OCI-LY7 (cell line): ENCODE measurements around the gene SMURF2. TPM values are rescaled to one million over a fixed set of nuclear protein-coding genes. Genes with fewer than 3 reads are reported as not detected.
"Not testable (repeated sequence)": the region's sequence is repeated elsewhere in the genome, so short reads cannot be mapped to it uniquely, and the experiment has no call there.

ENCODE experiments used
- BruUV-seq: library from RNA; stranded (reverse); fragments of 400-500 nt; replicated peaks from 2 replicates; lab custom pipeline; 2021; lab: Mats Ljungman, UMichigan
- CTCF ChIA-PET: fragments of 300-600 bp; sonication (Branson Sonifier 250); formaldehyde crosslinking; loops from one replicate; lab custom pipeline; 2022; ENCODE audit warnings: antibody characterized with exemption; ENCODE audit not compliant: unreplicated experiment; lab: Charles Lee
- POLR2A ChIA-PET: fragments of 300-600 bp; sonication (Branson Sonifier 250); formaldehyde crosslinking; loops from one replicate; lab custom pipeline; 2022; ENCODE audit warnings: antibody characterized with exemption; lab: Charles Lee
- DNase-seq: peaks from one replicate; pipeline ENCODE4 v3.0.0-alpha.2; 2015; ENCODE audit warnings: low spot score
- H2AFZ ChIP-seq: fragments of 200-600 bp; sonication (generic), shearing (Covaris generic); 2 replicates; pipeline ENCODE4 v1.6.1; 2014; ENCODE audit warnings: mild to moderate bottlenecking, antibody characterized with exemption, low read length, moderate library complexity
- H3K27ac ChIP-seq: fragments of 200-600 bp; sonication (generic); 2 replicates; pipeline ENCODE4 v1.5.1; 2014; ENCODE audit warnings: mixed run types, low read depth, mild to moderate bottlenecking, moderate library complexity, low read length, inconsistent platforms; ENCODE audit not compliant: poor library complexity, severe bottlenecking
- H3K36me3 ChIP-seq: fragments of 200-600 bp; sonication (generic); 2 replicates; pipeline ENCODE4 v1.6.1; 2014; ENCODE audit warnings: mild to moderate bottlenecking, antibody characterized with exemption, low read length, moderate library complexity, mixed read lengths; ENCODE audit not compliant: insufficient read depth
- H3K4me1 ChIP-seq: fragments of 200-600 bp; sonication (generic); 2 replicates; pipeline ENCODE4 v1.5.1; 2014; ENCODE audit warnings: mild to moderate bottlenecking, low read length; ENCODE audit not compliant: insufficient read depth, poor library complexity, severe bottlenecking
- H3K4me2 ChIP-seq: fragments of 200-600 bp; sonication (generic); 2 replicates; pipeline ENCODE4 v1.6.1; 2014; ENCODE audit warnings: mild to moderate bottlenecking, low read length
- H3K4me3 ChIP-seq: fragments of 200-600 bp; sonication (generic); 2 replicates; pipeline ENCODE4 v1.5.1; 2014; ENCODE audit warnings: mild to moderate bottlenecking, low read depth, low read length; ENCODE audit not compliant: poor library complexity, severe bottlenecking
- H3K79me2 ChIP-seq: fragments of 200-600 bp; sonication (generic); 2 replicates; pipeline ENCODE4 v1.6.1; 2016; ENCODE audit warnings: low read depth, mild to moderate bottlenecking, low read length, moderate library complexity, mixed read lengths; ENCODE audit not compliant: insufficient read depth
- H3K9me2 ChIP-seq: fragments of 200-600 bp; sonication (generic); 2 replicates; pipeline ENCODE4 v1.6.1; 2016; ENCODE audit warnings: mild to moderate bottlenecking, low read length, mixed read lengths; ENCODE audit not compliant: insufficient read depth
- H3K9me3 ChIP-seq: fragments of 200-600 bp; sonication (generic); 2 replicates; pipeline ENCODE4 v1.6.1; 2014; ENCODE audit warnings: mild to moderate bottlenecking, mixed run types, low read length, mixed read lengths
- H4K20me1 ChIP-seq: fragments of 200-600 bp; sonication (generic); 2 replicates; pipeline ENCODE4 v1.6.1; 2014; ENCODE audit warnings: mild to moderate bottlenecking, antibody characterized with exemption, low read length, moderate library complexity, mixed read lengths; ENCODE audit not compliant: insufficient read depth
- EZH2phosphoT487 ChIP-seq: fragments of 200-600 bp; sonication (generic); IDR thresholded peaks from 2 replicates; pipeline ENCODE4 v1.6.1; 2018; ENCODE audit warnings: low read depth, borderline replicate concordance, mild to moderate bottlenecking, mixed run types, antibody characterized with exemption, low read length, moderate library complexity, mixed read lengths
- intact Hi-C: fragments of 100-400 bp; cut with micrococcal nuclease; formaldehyde crosslinking; loops from one replicate; pipeline ENCODE4 v1.10.0; 2022; ENCODE audit not compliant: unreplicated experiment
- total RNA-seq, 2 experiments: library from RNA; depleted of rRNA in 1 of 2; stranded (reverse); fragments of >200 nt in 1 of 2; shearing (Covaris generic) in 1 of 2; gene quantifications; 2 replicates each; pipeline ENCODE4 v1.2.3, GENCODE V29; 2014 to 2022
- TF ChIP-seq, protein P1 (sequence below): fragments of 200-600 bp; sonication (generic); conservative IDR thresholded peaks from 2 replicates; pipeline ENCODE4 v1.5.1; 2014; ENCODE audit warnings: mild to moderate bottlenecking, antibody characterized with exemption, low read length, moderate library complexity, mixed read lengths

The SMURF2 gene
- total RNA-seq, 2 experiments from 2014 or later, result 15.6 to 20.8 TPM

DNA sequence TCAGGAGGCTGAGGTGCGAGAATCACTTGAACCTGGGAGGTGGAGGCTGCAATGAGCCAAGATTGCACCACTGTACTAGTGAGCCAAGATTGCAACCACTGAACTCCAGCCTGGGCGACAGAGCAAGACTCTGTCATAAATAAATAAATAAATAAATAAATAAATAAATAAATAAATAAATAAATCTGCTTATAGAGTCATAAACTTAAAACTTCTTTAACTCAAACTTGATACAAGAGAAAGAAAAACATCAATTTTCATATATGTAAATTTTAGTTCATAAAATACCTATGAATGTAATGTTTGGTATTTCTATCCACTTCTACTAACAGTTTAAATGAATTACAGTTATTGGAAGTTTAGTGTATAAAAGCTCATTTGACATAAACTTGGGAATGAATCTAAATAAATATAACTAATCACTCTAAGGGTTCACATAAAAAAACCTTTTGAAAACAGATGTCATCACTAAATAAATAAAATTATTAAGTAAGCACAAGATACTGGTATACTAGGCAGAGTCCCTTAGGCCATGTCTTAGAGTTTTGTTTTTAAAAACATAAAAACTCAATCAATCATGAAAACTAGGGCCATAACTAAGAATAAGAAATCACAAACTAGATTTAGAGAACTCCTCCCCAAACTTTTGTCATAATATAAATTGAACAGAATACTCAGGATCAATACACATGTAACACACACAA, 54.1 kb downstream of the SMURF2 start:
- Histone ChIP-seq H3K79me2 (peaks cover 13% of the 10 kb centered on the region; the same call in 1 of the 2 replicates), H3K27ac (no peak overlapping the region), H3K36me3 (no peaks in the 10 kb centered on the region), H3K9me2 (no peaks in the 10 kb centered on the region), H3K4me3 (no peak overlapping the region), H3K4me2 (no peak overlapping the region), H2AFZ (no peak overlapping the region), H3K4me1 (no peaks in the 10 kb centered on the region), H3K9me3 (no peaks in the 10 kb centered on the region), H4K20me1 (peaks cover 7% of the 10 kb centered on the region)
- intact Hi-C loops, result no loop called here
- ChIA-PET CTCF (no interaction called here), POLR2A (interaction anchor here (0.6 kb wide), 1 partner anchor 1020 kb away, joined by 4 read pairs; no protein-coding TSS in a partner anchor)
- no TSS peak for BruUV-seq
- DNase-seq, result no peak
- TF ChIP-seq, protein P1, sequence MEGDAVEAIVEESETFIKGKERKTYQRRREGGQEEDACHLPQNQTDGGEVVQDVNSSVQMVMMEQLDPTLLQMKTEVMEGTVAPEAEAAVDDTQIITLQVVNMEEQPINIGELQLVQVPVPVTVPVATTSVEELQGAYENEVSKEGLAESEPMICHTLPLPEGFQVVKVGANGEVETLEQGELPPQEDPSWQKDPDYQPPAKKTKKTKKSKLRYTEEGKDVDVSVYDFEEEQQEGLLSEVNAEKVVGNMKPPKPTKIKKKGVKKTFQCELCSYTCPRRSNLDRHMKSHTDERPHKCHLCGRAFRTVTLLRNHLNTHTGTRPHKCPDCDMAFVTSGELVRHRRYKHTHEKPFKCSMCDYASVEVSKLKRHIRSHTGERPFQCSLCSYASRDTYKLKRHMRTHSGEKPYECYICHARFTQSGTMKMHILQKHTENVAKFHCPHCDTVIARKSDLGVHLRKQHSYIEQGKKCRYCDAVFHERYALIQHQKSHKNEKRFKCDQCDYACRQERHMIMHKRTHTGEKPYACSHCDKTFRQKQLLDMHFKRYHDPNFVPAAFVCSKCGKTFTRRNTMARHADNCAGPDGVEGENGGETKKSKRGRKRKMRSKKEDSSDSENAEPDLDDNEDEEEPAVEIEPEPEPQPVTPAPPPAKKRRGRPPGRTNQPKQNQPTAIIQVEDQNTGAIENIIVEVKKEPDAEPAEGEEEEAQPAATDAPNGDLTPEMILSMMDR, result no peak
- TF ChIP-seq EZH2phosphoT487, result no peak

DNA sequence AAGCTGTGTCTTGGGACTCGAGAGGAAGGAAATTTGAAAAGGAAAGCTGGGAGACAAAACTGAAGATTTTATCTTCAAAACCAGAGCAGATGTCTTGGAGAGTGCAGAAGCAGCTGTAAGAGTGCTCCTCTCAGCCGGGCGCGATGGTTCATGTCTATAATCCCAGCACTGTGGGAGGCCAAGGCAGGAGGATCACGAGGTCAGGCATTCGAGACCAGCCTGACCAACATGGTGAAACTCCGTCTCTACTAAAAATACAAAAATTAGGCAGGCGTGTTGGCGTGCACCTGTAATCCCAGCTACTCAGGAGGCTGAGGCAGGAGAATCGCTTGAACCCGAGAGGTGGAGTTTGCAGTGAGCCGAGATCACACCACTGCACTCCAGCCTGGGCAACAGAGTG, 57.6 kb downstream of the SMURF2 start:
- H3K9me2 ChIP-seq, H2AFZ ChIP-seq, H3K4me1 ChIP-seq, H4K20me1 ChIP-seq, H3K36me3 ChIP-seq, CTCF ChIA-PET, H3K4me2 ChIP-seq, H3K27ac ChIP-seq, BruUV-seq, DNase-seq, intact Hi-C loops, H3K9me3 ChIP-seq, H3K4me3 ChIP-seq: not testable (repeated sequence)
- peaks cover 13% of the 10 kb centered on the region; the same call in 1 of the 2 replicates for H3K79me2 ChIP-seq
- POLR2A ChIA-PET, result interaction anchor here (1.2 kb wide), 1 partner anchor 26 kb away, joined by 3 read pairs; no protein-coding TSS in a partner anchor

DNA sequence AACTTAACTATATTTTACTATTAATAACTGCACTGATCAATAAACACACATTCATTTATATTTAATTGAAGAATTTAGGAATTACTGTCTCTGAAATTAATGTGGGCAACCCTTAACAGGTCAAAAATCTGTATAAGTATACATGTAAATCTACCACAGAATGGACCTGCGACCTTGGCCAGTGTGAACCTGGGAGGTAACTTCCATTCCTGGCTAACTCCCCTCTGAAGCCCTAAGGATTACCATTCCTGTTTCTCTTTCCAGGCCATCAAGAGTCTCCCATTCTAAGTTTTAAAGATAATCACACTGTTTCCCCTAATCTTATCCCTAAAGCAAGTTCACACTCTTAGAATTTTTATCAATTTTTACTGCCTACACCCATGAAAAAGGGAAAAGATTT, 58.1 kb downstream of the SMURF2 start:
- Histone ChIP-seq H4K20me1 (peaks cover 7% of the 10 kb centered on the region), H3K36me3 (no peaks in the 10 kb centered on the region), H3K79me2 (peaks cover 13% of the 10 kb centered on the region; the same call in 1 of the 2 replicates), H3K4me1 (peaks cover 14% of the 10 kb centered on the region), H2AFZ (no peak overlapping the region), H3K9me2 (no peaks in the 10 kb centered on the region), H3K4me3 (no peak overlapping the region), H3K9me3 (no peaks in the 10 kb centered on the region), H3K27ac (no peak overlapping the region), H3K4me2 (no peak overlapping the region)
- DNase-seq, result no peak
- POLR2A ChIA-PET, result interaction anchor here (0.7 to 1.2 kb wide), 4 partner anchors 11 to 1263 kb away, joined by 3 to 6 read pairs (median 3); no protein-coding TSS in a partner anchor
- no TSS peak for BruUV-seq
- intact Hi-C loops, result no loop called here
- TF ChIP-seq EZH2phosphoT487, result no peak
- TF ChIP-seq, protein P1, result no peak
- CTCF ChIA-PET, result no interaction called here
